SK-N-SH (cell line): ENCODE data around the gene MAP3K7. TPM values are rescaled to one million over a fixed set of nuclear protein-coding genes. Genes with fewer than 3 reads are reported as not detected.

Experiments
- CTCF ChIA-PET: fragments of 300-600, 350-600 bp; formaldehyde crosslinking; extraction: SDS; loops from one replicate; lab custom pipeline; 2021; lab: Yijun Ruan, JAX
- POLR2A ChIA-PET: fragments of 350-600 bp; sonication (Branson Sonifier 250); formaldehyde crosslinking; extraction: SDS; loops from one replicate; lab custom pipeline; 2020; ENCODE audit warnings: antibody characterized with exemption, inconsistent platforms; lab: Yijun Ruan, JAX
- DNase-seq: peaks from one replicate; pipeline ENCODE4 v3.0.0; 2012
- H2AFZ ChIP-seq: fragments of 200-600 bp; sonication (generic); 2 replicates; pipeline ENCODE4 v1.8.1; 2016; ENCODE audit warnings: antibody characterized with exemption, mild to moderate bottlenecking, low read depth
- H3F3A ChIP-seq: fragments of 200-600 bp; sonication (generic); replicated peaks from 2 replicates; pipeline ENCODE3; 2016; ENCODE audit warnings: antibody characterized with exemption, mild to moderate bottlenecking; ENCODE audit not compliant: insufficient read depth
- H3K27ac ChIP-seq, 2 experiments: fragments of 200-500 bp in 1 of 2; fragments of 200-600 bp in 1 of 2; sonication (Bioruptor generic) in 1 of 2; sonication (generic), shearing (Covaris generic) in 1 of 2; 2 replicates each; pipeline versions ENCODE4 v1.5.1 to v1.6.1; 2014 to 2016; ENCODE audit warnings: low read depth in 2 of 2, inconsistent platforms in 1 of 2, low read length in 1 of 2, mild to moderate bottlenecking in 1 of 2, mixed read lengths in 1 of 2
- H3K27me3 ChIP-seq: fragments of 200-600 bp; sonication (generic), shearing (Covaris generic); 2 replicates; pipeline ENCODE4 v1.6.1; 2016; ENCODE audit warnings: mixed run types; ENCODE audit not compliant: insufficient read depth
- H3K36me3 ChIP-seq, 2 experiments: fragments of 200-500 bp in 1 of 2; fragments of 200-600 bp in 1 of 2; sonication (Bioruptor generic) in 1 of 2; sonication (generic) in 1 of 2; replicated peaks in 1 of 2; 2 replicates each; pipeline versions ENCODE3 to v1.5.1; 2014 to 2016; ENCODE audit warnings: low read length in 1 of 2, mild to moderate bottlenecking in 1 of 2; ENCODE audit not compliant: insufficient read depth in 2 of 2, control insufficient read depth in 1 of 2
- H3K4me1 ChIP-seq, 2 experiments: fragments of 200-500 bp in 1 of 2; fragments of 200-600 bp in 1 of 2; sonication (Bioruptor generic) in 1 of 2; sonication (generic), shearing (Covaris generic) in 1 of 2; 2 replicates each; pipeline versions ENCODE4 v1.5.1 to v1.6.1; 2014 to 2016; ENCODE audit warnings: low read depth in 1 of 2, low read length in 1 of 2, mixed run types in 1 of 2; ENCODE audit not compliant: insufficient read depth in 2 of 2, control insufficient read depth in 1 of 2
- H3K4me2 ChIP-seq: fragments of 200-600 bp; sonication (generic), shearing (Covaris generic); 2 replicates; pipeline ENCODE4 v1.6.1; 2017; ENCODE audit warnings: mixed run types
- H3K4me3 ChIP-seq, 2 experiments: fragments of 200-500 bp in 1 of 2; fragments of 200-600 bp in 1 of 2; sonication (Bioruptor generic) in 1 of 2; sonication (generic), shearing (Covaris generic) in 1 of 2; 2 replicates each; pipeline versions ENCODE4 v1.5.1 to v1.8.1; 2014 to 2016; ENCODE audit warnings: low read depth in 2 of 2, inconsistent platforms in 1 of 2, low read length in 1 of 2, mild to moderate bottlenecking in 1 of 2, mixed read lengths in 1 of 2, moderate library complexity in 1 of 2
- H3K79me2 ChIP-seq: fragments of 200-600 bp; sonication (generic); 2 replicates; pipeline ENCODE4 v1.8.1; 2017; ENCODE audit warnings: mild to moderate bottlenecking; ENCODE audit not compliant: insufficient read depth
- H3K9ac ChIP-seq: fragments of 200-600 bp; sonication (generic); 2 replicates; pipeline ENCODE4 v1.6.1; 2017; ENCODE audit warnings: mixed run types
- H3K9me2 ChIP-seq: fragments of 200-600 bp; sonication (generic); 2 replicates; pipeline ENCODE4 v1.6.1; 2017; ENCODE audit warnings: mixed run types
- H3K9me3 ChIP-seq: fragments of 200-600 bp; sonication (generic); 2 replicates; pipeline ENCODE4 v1.6.1; 2017; ENCODE audit warnings: mixed run types, mild to moderate bottlenecking, moderate library complexity
- H4K20me1 ChIP-seq: fragments of 200-600 bp; sonication (generic); 2 replicates; pipeline ENCODE4 v1.6.1; 2017; ENCODE audit warnings: mild to moderate bottlenecking, mixed run types; ENCODE audit not compliant: insufficient read depth
- CHD2 ChIP-seq: fragments of 150-350 bp; IDR thresholded peaks from 2 replicates; pipeline ENCODE4 v1.6.1; 2018; ENCODE audit warnings: low read length; ENCODE audit not compliant: partially characterized antibody
- EP300 ChIP-seq, 2 experiments: IDR thresholded peaks; 2 replicates each; pipeline versions ENCODE4 v1.4.0 to v1.6.1; 2012; ENCODE audit warnings: borderline replicate concordance in 1 of 2, low read depth in 1 of 2, low read length in 1 of 2
- FOXM1 ChIP-seq: IDR thresholded peaks from 2 replicates; pipeline ENCODE4 v1.4.0; 2012; ENCODE audit warnings: low read depth, mild to moderate bottlenecking
- JUND ChIP-seq: IDR thresholded peaks from 2 replicates; pipeline ENCODE4 v1.4.0; 2012
- MAX ChIP-seq: IDR thresholded peaks from 2 replicates; pipeline ENCODE4 v1.4.0; 2012; ENCODE audit warnings: low read depth
- RCOR1 ChIP-seq: fragments of 150-350 bp; IDR thresholded peaks from 2 replicates; pipeline ENCODE4 v1.6.1; 2017; ENCODE audit warnings: antibody characterized with exemption, low read length
- SIN3A ChIP-seq: IDR thresholded peaks from 2 replicates; pipeline ENCODE4 v1.6.1; 2012; ENCODE audit warnings: low read depth, mild to moderate bottlenecking, low read length, moderate library complexity, borderline replicate concordance
- SMC3 ChIP-seq: IDR thresholded peaks from 2 replicates; pipeline ENCODE4 v1.6.1; 2012; ENCODE audit warnings: low read depth, low read length, improper control_type of control experiment
- ZBTB33 ChIP-seq: IDR thresholded peaks from 2 replicates; pipeline ENCODE4 v1.4.0; 2012; ENCODE audit warnings: low read depth, borderline replicate concordance
- WGBS: methylation state at CpG from one replicate; pipeline ENCODE4 v1.1.6; 2017; ENCODE audit warnings: low lambda C conversion rate; 5-methylcytosine and 5-hydroxymethylcytosine counted together
- polyA plus RNA-seq, 3 experiments: library from polyadenylated mRNA; depleted of rRNA; stranded (reverse); fragments of >200 nt; gene quantifications; 2 replicates each; pipeline ENCODE4 v1.2.3, GENCODE V29; 2012
- TF ChIP-seq, protein P1 (sequence below): IDR thresholded peaks from 2 replicates; pipeline ENCODE4 v1.6.1; 2012; ENCODE audit warnings: mild to moderate bottlenecking, low read depth, low read length, moderate library complexity
- TF ChIP-seq, protein P2 (sequence below): IDR thresholded peaks from 2 replicates; pipeline ENCODE4 v1.4.0; 2012; ENCODE audit warnings: low read depth, borderline replicate concordance

MAP3K7 gene
- polyA plus RNA-seq, 1 of the 3 experiments (the other 2 are of a cell fraction) = 21.1 TPM

DNA sequence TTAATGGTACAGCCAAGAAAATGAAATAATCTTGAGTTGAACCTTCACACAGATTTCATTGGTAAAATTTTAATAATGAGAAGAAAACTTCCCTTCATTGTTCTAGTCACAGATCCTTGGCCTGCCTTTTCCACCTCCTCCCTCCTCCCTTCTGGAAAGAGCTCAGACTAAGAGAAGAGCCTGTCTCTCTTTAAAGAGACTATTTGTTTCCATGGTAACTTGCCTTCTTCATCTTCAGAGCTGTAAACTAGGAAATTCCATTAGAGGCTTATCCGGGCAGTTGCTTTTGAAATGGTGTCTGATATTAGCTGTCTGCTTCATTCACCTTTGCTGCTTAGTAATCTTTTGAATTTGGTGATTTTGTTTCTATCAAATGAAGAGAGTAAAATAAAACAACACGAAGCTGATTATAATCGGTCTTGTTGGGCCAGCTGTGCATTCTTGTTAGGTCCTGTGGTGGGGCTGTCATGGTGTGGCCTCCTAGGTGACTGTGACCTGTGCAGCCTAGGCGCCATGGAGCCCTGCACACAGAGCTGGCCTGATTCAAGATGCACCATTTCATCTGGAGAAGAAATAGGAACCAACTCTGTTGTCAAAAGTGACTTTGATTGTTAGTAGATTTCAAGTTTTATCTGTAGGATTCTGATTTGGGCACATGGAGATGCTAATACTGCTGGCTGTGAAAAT, 96.7 kb downstream of the MAP3K7 start:
- H3K9me3 ChIP-seq = no peaks in the 10 kb centered on the region
- H3K4me1 ChIP-seq = no peaks in the 10 kb centered on the region
- H2AFZ ChIP-seq = no peak overlapping the region
- no peak overlapping the region for H3K9ac ChIP-seq
- H3K79me2 ChIP-seq = no peaks in the 10 kb centered on the region
- TF ChIP-seq JUND = no peak
- TF ChIP-seq, protein P1, sequence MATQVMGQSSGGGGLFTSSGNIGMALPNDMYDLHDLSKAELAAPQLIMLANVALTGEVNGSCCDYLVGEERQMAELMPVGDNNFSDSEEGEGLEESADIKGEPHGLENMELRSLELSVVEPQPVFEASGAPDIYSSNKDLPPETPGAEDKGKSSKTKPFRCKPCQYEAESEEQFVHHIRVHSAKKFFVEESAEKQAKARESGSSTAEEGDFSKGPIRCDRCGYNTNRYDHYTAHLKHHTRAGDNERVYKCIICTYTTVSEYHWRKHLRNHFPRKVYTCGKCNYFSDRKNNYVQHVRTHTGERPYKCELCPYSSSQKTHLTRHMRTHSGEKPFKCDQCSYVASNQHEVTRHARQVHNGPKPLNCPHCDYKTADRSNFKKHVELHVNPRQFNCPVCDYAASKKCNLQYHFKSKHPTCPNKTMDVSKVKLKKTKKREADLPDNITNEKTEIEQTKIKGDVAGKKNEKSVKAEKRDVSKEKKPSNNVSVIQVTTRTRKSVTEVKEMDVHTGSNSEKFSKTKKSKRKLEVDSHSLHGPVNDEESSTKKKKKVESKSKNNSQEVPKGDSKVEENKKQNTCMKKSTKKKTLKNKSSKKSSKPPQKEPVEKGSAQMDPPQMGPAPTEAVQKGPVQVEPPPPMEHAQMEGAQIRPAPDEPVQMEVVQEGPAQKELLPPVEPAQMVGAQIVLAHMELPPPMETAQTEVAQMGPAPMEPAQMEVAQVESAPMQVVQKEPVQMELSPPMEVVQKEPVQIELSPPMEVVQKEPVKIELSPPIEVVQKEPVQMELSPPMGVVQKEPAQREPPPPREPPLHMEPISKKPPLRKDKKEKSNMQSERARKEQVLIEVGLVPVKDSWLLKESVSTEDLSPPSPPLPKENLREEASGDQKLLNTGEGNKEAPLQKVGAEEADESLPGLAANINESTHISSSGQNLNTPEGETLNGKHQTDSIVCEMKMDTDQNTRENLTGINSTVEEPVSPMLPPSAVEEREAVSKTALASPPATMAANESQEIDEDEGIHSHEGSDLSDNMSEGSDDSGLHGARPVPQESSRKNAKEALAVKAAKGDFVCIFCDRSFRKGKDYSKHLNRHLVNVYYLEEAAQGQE = no peak
- no peak for TF ChIP-seq MAX
- TF ChIP-seq RCOR1 = no peak
- no peak for TF ChIP-seq EP300 (IDR thresholded peaks at IDR 0.05; ENCODE audit: borderline replicate concordance in 1 of 2, low read depth in 1 of 2, low read length in 1 of 2)
- TF ChIP-seq FOXM1 = no peak
- no peak for TF ChIP-seq ZBTB33
- no peak for TF ChIP-seq SIN3A
- TF ChIP-seq CHD2 = no peak
- no peak for TF ChIP-seq SMC3
- TF ChIP-seq, protein P2, sequence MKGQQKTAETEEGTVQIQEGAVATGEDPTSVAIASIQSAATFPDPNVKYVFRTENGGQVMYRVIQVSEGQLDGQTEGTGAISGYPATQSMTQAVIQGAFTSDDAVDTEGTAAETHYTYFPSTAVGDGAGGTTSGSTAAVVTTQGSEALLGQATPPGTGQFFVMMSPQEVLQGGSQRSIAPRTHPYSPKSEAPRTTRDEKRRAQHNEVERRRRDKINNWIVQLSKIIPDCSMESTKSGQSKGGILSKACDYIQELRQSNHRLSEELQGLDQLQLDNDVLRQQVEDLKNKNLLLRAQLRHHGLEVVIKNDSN = no peak
- no peak overlapping the region for H3K4me2 ChIP-seq
- CTCF ChIA-PET = interaction anchor here (1.6 to 5.6 kb wide), 2 partner anchors 10 to 550 kb away, joined by 5 to 44 read pairs; no protein-coding TSS in a partner anchor
- no peak overlapping the region for H3K4me3 ChIP-seq
- no peak overlapping the region for H3K27ac ChIP-seq
- H3K27me3 ChIP-seq = no peaks in the 10 kb centered on the region
- no peaks in the 10 kb centered on the region for H3K9me2 ChIP-seq
- DNase-seq = no peak
- POLR2A ChIA-PET = no interaction called here
- no peaks in the 10 kb centered on the region for H3K36me3 ChIP-seq
- H4K20me1 ChIP-seq = no peaks in the 10 kb centered on the region
- WGBS = 61% methylated on average over 4 of the region's 4 CpGs
- no peaks in the 10 kb centered on the region for H3F3A ChIP-seq
